PFSK-1 (cell line): ENCODE results near the gene TRPV4.

ENCODE experiments used
- FOXP2 ChIP-seq: optimal IDR thresholded peaks from 2 replicates; pipeline ENCODE3; 2011; ENCODE audit warnings: borderline replicate concordance, control low read depth, inconsistent platforms; ENCODE audit not compliant: insufficient read depth; ENCODE audit errors: extremely low read length, extremely low read depth
- POLR2AphosphoS5 ChIP-seq: IDR thresholded peaks from 2 replicates; pipeline ENCODE4 v1.6.1; 2012; ENCODE audit warnings: low read depth, mild to moderate bottlenecking, control low read depth, low read length, moderate library complexity
- SIN3A ChIP-seq: IDR thresholded peaks from 2 replicates; pipeline ENCODE4 v1.6.1; 2012; ENCODE audit warnings: mild to moderate bottlenecking, low read length, moderate library complexity, borderline replicate concordance; ENCODE audit not compliant: insufficient read depth
- TAF1 ChIP-seq: IDR thresholded peaks from 2 replicates; pipeline ENCODE4 v1.6.1; 2012; ENCODE audit warnings: low read length, control low read depth, borderline replicate concordance; ENCODE audit not compliant: insufficient read depth
- TF ChIP-seq, protein P1 (sequence below), 2 experiments: IDR thresholded peaks; 2 replicates each; pipeline versions ENCODE4 v1.6.1 to v1.8.0; 2011 to 2012; ENCODE audit warnings: low read depth in 2 of 2, low read length in 2 of 2, control low read depth in 1 of 2, inconsistent platforms in 1 of 2, mild to moderate bottlenecking in 1 of 2, moderate library complexity in 1 of 2; ENCODE audit not compliant: insufficient read depth in 1 of 2

Gene TRPV4

DNA sequence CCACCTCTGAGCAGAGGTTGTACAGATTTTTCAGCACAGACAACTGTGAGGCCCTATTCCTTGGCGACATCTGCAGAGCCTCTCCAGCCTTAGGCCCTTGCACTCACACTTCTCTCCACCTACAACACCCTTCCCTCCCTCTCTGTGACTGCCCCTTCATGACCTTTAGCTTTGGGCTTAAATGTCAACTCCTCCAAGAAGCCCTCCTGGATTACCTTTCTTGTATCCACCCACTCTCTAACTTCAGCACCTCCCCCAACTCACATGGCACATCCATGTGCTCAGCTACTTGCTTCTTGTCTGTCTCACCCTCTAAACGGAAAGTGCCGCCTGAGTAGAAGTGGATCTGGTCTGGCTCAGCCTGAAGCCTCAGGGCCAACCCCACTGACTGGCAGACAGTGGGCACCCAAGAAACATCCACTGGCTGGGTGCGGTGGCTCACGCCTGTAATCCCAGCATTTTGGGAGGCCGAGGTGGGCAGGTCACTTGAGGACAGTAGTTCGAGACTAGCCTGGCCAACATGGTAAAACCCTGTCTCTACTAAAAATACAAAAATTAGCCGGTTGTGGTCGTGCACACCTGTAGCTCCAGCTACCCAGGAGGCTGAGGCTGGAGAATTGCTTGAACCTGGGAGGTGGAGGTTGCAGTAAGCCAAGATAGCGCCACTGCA, 22.1 kb downstream of the TRPV4 start:
- TF ChIP-seq, protein P1, sequence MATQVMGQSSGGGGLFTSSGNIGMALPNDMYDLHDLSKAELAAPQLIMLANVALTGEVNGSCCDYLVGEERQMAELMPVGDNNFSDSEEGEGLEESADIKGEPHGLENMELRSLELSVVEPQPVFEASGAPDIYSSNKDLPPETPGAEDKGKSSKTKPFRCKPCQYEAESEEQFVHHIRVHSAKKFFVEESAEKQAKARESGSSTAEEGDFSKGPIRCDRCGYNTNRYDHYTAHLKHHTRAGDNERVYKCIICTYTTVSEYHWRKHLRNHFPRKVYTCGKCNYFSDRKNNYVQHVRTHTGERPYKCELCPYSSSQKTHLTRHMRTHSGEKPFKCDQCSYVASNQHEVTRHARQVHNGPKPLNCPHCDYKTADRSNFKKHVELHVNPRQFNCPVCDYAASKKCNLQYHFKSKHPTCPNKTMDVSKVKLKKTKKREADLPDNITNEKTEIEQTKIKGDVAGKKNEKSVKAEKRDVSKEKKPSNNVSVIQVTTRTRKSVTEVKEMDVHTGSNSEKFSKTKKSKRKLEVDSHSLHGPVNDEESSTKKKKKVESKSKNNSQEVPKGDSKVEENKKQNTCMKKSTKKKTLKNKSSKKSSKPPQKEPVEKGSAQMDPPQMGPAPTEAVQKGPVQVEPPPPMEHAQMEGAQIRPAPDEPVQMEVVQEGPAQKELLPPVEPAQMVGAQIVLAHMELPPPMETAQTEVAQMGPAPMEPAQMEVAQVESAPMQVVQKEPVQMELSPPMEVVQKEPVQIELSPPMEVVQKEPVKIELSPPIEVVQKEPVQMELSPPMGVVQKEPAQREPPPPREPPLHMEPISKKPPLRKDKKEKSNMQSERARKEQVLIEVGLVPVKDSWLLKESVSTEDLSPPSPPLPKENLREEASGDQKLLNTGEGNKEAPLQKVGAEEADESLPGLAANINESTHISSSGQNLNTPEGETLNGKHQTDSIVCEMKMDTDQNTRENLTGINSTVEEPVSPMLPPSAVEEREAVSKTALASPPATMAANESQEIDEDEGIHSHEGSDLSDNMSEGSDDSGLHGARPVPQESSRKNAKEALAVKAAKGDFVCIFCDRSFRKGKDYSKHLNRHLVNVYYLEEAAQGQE (IDR thresholded peaks at IDR 0.05; ENCODE audit: insufficient read depth in 1 of 2, low read depth in 2 of 2, low read length in 2 of 2): no peak
- TF ChIP-seq SIN3A (no peak), TAF1 (no peak), POLR2AphosphoS5 (no peak), FOXP2 (no peak)

DNA sequence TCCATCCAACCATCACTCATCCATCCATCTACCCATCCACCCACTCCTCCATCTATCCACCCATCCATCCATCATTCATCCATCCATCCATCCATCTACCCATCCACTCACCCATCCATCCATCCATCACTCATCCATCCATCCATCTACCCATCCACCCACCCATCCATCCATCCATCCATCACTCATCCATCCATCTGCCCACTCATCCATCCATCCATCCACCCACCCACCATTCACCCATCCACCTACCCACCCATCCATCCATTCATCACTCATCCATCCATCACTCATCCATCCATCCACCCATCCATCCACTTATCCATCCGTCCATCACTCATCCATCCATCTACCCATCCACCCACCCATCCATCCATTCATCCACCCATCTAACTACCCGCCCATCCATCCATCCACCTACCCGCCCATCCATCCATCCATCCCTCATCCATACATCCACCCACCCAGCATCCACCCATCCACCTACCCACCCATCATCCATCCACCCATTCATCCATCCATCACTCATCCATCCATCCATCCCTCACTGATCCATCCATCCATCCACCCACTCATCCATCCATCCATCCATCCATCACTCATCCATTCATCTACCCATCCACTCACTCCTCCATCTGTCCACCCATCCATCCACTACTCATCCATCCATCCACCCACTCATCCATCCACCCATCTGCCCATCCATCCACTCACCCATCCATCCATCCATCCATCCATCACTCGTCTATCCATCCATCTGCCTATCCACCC, 24.1 kb downstream of the TRPV4 start:
- TF ChIP-seq, protein P1 (IDR thresholded peaks at IDR 0.05; ENCODE audit: insufficient read depth in 1 of 2, low read depth in 2 of 2, low read length in 2 of 2): no peak

DNA sequence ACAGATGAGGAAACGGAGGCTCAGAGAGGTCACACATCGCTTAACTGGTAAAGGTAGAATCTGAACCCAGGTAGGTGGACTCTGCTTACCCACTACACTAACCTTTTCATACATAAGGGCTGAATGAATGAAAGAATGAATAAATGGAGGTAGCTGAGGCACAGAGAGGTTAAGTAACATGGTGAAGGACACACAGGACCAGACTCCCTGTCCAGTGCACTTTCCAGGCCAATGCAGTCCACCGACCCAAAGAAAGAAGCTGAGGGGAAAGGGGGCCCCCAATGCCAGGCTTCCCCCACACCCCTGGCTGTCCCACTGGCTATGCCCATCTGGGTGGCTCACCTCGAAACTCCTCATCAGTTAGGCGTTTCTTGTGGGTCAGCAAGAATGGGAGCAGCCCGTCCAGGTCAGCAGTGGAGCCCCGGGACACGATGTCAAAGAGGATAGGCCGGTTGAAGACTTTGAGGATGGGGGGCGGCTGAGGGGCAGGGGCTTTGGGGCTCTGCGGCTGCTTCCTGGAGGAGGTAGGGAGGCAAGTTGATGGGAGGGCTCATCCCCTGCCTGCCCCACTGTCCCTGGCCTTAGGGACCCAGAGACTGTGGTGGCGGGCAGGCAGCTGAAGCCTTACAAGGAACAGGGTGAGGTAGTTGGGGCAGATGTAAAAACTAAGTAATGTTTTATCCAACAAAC, 25.1 kb downstream of the TRPV4 start:
- TF ChIP-seq, protein P1 (IDR thresholded peaks at IDR 0.05; ENCODE audit: insufficient read depth in 1 of 2, low read depth in 2 of 2, low read length in 2 of 2): no peak
- TF ChIP-seq TAF1 (no peak), FOXP2 (no peak), SIN3A (no peak), POLR2AphosphoS5 (no peak)

DNA sequence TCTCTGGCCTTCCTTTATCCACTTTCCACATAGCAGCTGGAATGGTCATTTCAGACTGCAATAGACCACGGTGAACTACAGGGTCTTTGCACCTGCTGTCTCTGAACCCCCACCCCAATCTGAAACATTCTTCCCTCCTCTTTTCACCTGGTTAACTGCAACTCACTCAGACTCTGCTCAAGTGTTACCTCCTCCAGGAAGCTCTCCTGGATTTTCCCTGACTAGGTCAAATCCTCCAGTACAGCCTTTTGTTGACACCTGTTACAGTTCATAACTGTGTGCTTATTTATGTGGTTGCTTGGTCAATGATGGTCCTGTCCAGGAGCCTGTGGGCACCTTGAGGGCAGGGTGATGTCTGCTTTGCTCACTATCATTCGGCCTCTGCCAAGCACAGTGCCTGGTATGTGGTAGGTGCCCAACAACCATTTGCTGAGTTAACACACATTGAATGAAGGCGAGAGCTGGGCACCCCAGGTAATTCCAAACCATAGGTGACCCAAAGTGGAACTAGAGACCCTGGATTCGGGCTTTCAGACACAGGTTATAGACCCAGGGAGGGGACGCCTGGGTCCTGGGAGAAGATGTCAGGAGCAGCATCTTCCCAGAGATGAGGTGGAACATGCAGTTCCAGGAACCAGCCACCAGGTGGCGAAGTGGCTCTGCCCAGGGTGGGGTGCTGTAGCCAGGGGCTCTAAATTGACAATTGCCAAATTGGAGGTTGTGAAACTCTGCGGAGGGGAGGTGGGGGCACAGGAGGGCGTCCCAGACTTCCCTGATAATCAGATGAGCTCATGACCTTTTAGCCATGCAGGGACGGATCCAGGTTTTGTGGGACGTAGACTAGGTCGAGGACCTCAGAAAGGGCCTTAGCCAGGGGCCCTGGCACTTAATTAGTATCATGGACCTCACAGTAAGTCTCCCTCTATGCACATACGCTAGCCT, 28.1 kb downstream of the TRPV4 start:
- TF ChIP-seq SIN3A (no peak), TAF1 (no peak), FOXP2 (no peak), POLR2AphosphoS5 (no peak)
- TF ChIP-seq, protein P1 (IDR thresholded peaks at IDR 0.05; ENCODE audit: insufficient read depth in 1 of 2, low read depth in 2 of 2, low read length in 2 of 2): no peak
